HepG2 (cell line): ENCODE data around the gene POLDIP3. TPM values are rescaled to one million over a fixed set of nuclear protein-coding genes. Genes with fewer than 3 reads are reported as not detected.

Experiments used
- ATF1 ChIP-seq: IDR thresholded peaks from 2 replicates; pipeline ENCODE4 v1.6.1; 2016; ENCODE audit warnings: mild to moderate bottlenecking, control low read depth
- HNRNPH1 ChIP-seq: fragments of 200-400 bp; formaldehyde crosslinking; optimal IDR thresholded peaks from 2 replicates; pipeline ENCODE3; 2017; ENCODE audit warnings: mild to moderate bottlenecking, low read depth, low read length
- KLF15 ChIP-seq: sonication (generic); formaldehyde crosslinking; IDR thresholded peaks from 2 replicates; pipeline ENCODE4 v1.8.1; 2023; ENCODE audit warnings: borderline replicate concordance, mild to moderate bottlenecking, inconsistent platforms, missing genetic modification reagents, mixed read lengths
- LCORL ChIP-seq, 2 experiments: fragments of 450-650 bp in 1 of 2; sonication (generic) in 1 of 2; formaldehyde crosslinking in 1 of 2; IDR thresholded peaks; 2 replicates each; pipeline versions ENCODE4 v1.5.0 to v1.6.1; 2017 to 2020; ENCODE audit warnings: antibody characterized with exemption in 1 of 2, missing genetic modification reagents in 1 of 2
- MLLT10 ChIP-seq: sonication (generic); formaldehyde crosslinking; IDR thresholded peaks from 2 replicates; pipeline ENCODE4 v1.4.0; 2020; ENCODE audit warnings: missing genetic modification reagents
- NCOR1 ChIP-seq: fragments of 200-600 bp; sonication (generic); IDR thresholded peaks from 2 replicates; pipeline ENCODE4 v1.7.0; 2017; ENCODE audit warnings: antibody characterized with exemption, low read length, borderline replicate concordance
- U2AF1 ChIP-seq: fragments of 200-400 bp; formaldehyde crosslinking; optimal IDR thresholded peaks from 2 replicates; pipeline ENCODE3; 2017; ENCODE audit warnings: mild to moderate bottlenecking, low read depth, low read length
- YEATS2 ChIP-seq: sonication (generic); formaldehyde crosslinking; IDR thresholded peaks from 2 replicates; pipeline ENCODE4 v1.4.0; 2020; ENCODE audit warnings: missing genetic modification reagents, borderline replicate concordance
- ZFP37 ChIP-seq: sonication (generic); formaldehyde crosslinking; IDR thresholded peaks from 2 replicates; pipeline ENCODE4 v1.4.0; 2020; ENCODE audit warnings: missing genetic modification reagents, borderline replicate concordance
- ZNF782 ChIP-seq: sonication (generic); formaldehyde crosslinking; IDR thresholded peaks from 2 replicates; pipeline ENCODE4 v1.4.0; 2020; ENCODE audit warnings: missing genetic modification reagents, mild to moderate bottlenecking, borderline replicate concordance
- polyA plus RNA-seq, 8 experiments: library from polyadenylated mRNA; depleted of rRNA in 3 of 8; stranded (reverse) in 7 of 8; unstranded in 1 of 8; fragments of >200 nt; fragmentation: Illumina TruSeq in 4 of 8; extraction: Trizol in 4 of 8; gene quantifications; 2 replicates each; pipeline versions ENCODE4 v1.2.1 to v1.2.3, GENCODE V29; 2011 to 2016; ENCODE audit warnings: low read depth in 4 of 8, missing spikeins in 1 of 8, mixed read lengths in 1 of 8; ENCODE audit not compliant: insufficient read depth in 1 of 8
- total RNA-seq, 5 experiments: library from RNA; depleted of rRNA; stranded (reverse); fragments of >200 nt; fragmentation: Illumina TruSeq; extraction: Trizol; gene quantifications; 2 replicates each; pipeline ENCODE4 v1.2.3, GENCODE V29; 2016; ENCODE audit warnings: low read depth in 1 of 5
- TF ChIP-seq, protein P1 (sequence below): sonication (generic); formaldehyde crosslinking; IDR thresholded peaks from 2 replicates; pipeline ENCODE4 v1.4.0; 2020; ENCODE audit warnings: missing genetic modification reagents
- TF ChIP-seq, protein P2 (sequence below): IDR thresholded peaks from 2 replicates; pipeline ENCODE4 v1.6.1; 2016; ENCODE audit warnings: missing compliant biosample characterization, missing genetic modification reagents, borderline replicate concordance
- TF ChIP-seq, protein P3 (sequence below): sonication (generic); formaldehyde crosslinking; IDR thresholded peaks from 2 replicates; pipeline ENCODE4 v1.5.1; 2020; ENCODE audit warnings: missing genetic modification reagents, mild to moderate bottlenecking, borderline replicate concordance
- TF ChIP-seq, protein P4 (sequence below): sonication (generic); formaldehyde crosslinking; conservative IDR thresholded peaks from 2 replicates; pipeline ENCODE4 v1.8.0; 2022; ENCODE audit warnings: low read depth, missing genetic modification reagents
- TF ChIP-seq, protein P5 (sequence below): sonication (generic); formaldehyde crosslinking; IDR thresholded peaks from 2 replicates; pipeline ENCODE4 v1.5.1; 2020; ENCODE audit warnings: mild to moderate bottlenecking, missing genetic modification reagents, moderate library complexity
- TF ChIP-seq, protein P6 (sequence below): sonication (generic); formaldehyde crosslinking; IDR thresholded peaks from 2 replicates; pipeline ENCODE4 v1.5.1; 2020; ENCODE audit warnings: mild to moderate bottlenecking, missing genetic modification reagents, borderline replicate concordance

The POLDIP3 gene
- total and polyA plus RNA-seq, 2 of the 13 experiments (the other 11 are each of a cell fraction or from before 2014, with no cell fraction given), result 45.8 to 47.4 TPM

DNA sequence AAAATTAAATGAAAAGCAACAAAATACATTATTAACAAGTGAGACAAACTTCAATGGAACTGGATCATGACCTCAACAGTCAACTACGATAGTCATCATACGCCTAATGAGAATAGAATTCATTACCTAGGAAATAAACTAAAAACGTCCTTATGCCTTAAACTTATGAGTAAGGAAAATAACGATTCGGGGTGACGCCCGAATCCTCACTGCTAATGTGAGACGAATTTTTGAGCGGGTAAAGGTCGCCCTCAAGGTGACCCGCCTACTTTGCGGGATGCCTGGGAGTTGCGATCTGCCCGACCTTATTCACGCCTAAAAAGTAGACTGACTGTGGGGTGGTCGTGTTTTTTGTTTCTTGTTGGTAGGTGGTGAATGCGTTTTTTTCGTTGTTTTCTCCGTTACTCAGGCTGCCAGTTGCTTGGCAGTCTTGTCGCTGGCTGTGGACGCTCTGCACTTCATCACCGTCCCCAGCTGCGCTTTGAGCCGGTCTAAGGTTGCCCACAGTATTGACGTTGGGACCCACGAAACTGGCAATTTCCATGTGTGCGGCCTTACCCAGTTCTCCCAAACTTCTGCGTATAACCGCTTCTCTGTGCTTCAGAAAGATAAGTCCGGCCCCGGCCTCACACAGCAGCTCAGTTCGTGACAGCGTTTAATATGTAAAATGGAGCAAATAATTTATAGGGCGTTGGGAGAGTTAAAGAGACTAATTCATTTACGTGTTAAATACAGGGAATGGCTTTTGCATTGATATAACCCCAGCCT lies 593 bp upstream of the POLDIP3 start (continued):
- TF ChIP-seq, protein P1, sequence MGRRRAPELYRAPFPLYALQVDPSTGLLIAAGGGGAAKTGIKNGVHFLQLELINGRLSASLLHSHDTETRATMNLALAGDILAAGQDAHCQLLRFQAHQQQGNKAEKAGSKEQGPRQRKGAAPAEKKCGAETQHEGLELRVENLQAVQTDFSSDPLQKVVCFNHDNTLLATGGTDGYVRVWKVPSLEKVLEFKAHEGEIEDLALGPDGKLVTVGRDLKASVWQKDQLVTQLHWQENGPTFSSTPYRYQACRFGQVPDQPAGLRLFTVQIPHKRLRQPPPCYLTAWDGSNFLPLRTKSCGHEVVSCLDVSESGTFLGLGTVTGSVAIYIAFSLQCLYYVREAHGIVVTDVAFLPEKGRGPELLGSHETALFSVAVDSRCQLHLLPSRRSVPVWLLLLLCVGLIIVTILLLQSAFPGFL, result 0 out of 2 replicates have a peak, but pooled peaks have one; percentile 31
- TF ChIP-seq, protein P2, sequence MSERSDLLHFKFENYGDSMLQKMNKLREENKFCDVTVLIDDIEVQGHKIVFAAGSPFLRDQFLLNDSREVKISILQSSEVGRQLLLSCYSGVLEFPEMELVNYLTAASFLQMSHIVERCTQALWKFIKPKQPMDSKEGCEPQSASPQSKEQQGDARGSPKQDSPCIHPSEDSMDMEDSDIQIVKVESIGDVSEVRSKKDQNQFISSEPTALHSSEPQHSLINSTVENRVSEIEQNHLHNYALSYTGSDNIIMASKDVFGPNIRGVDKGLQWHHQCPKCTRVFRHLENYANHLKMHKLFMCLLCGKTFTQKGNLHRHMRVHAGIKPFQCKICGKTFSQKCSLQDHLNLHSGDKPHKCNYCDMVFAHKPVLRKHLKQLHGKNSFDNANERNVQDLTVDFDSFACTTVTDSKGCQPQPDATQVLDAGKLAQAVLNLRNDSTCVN (CRISPR knock-in tag), result no peak
- TF ChIP-seq ZNF782 (peak; percentile 87; the same call in 1 of the 2 replicates), KLF15 (CRISPR knock-in tag) (no peak; the same call in 1 of the 2 replicates), NCOR1 (peak; percentile 48; the same call in 1 of the 2 replicates), YEATS2 (peak; percentile 51; the same call in 1 of the 2 replicates), MLLT10 (CRISPR knock-in tag) (no peak), ZFP37 (CRISPR knock-in tag) (peak; percentile 24; the same call in 1 of the 2 replicates), ATF1 (peak; percentile 78), U2AF1 (peak; percentile 88), LCORL (IDR thresholded peaks at IDR 0.05) (peak; percentile 55; the same call in 1 of the 2 replicates), LCORL (CRISPR knock-in tag; IDR thresholded peaks at IDR 0.05) (peak; percentile 60; the same call in 1 of the 2 replicates), HNRNPH1 (peak; percentile 91)
- TF ChIP-seq, protein P3, sequence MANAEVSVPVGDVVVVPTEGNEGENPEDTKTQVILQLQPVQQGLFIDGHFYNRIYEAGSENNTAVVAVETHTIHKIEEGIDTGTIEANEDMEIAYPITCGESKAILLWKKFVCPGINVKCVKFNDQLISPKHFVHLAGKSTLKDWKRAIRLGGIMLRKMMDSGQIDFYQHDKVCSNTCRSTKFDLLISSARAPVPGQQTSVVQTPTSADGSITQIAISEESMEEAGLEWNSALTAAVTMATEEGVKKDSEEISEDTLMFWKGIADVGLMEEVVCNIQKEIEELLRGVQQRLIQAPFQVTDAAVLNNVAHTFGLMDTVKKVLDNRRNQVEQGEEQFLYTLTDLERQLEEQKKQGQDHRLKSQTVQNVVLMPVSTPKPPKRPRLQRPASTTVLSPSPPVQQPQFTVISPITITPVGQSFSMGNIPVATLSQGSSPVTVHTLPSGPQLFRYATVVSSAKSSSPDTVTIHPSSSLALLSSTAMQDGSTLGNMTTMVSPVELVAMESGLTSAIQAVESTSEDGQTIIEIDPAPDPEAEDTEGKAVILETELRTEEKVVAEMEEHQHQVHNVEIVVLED (CRISPR knock-in tag), result peak; percentile 73; the same call in 1 of the 2 replicates
- TF ChIP-seq, protein P4, sequence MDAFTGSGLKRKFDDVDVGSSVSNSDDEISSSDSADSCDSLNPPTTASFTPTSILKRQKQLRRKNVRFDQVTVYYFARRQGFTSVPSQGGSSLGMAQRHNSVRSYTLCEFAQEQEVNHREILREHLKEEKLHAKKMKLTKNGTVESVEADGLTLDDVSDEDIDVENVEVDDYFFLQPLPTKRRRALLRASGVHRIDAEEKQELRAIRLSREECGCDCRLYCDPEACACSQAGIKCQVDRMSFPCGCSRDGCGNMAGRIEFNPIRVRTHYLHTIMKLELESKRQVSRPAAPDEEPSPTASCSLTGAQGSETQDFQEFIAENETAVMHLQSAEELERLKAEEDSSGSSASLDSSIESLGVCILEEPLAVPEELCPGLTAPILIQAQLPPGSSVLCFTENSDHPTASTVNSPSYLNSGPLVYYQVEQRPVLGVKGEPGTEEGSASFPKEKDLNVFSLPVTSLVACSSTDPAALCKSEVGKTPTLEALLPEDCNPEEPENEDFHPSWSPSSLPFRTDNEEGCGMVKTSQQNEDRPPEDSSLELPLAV (CRISPR knock-in tag), result peak; percentile 85
- TF ChIP-seq, protein P5, sequence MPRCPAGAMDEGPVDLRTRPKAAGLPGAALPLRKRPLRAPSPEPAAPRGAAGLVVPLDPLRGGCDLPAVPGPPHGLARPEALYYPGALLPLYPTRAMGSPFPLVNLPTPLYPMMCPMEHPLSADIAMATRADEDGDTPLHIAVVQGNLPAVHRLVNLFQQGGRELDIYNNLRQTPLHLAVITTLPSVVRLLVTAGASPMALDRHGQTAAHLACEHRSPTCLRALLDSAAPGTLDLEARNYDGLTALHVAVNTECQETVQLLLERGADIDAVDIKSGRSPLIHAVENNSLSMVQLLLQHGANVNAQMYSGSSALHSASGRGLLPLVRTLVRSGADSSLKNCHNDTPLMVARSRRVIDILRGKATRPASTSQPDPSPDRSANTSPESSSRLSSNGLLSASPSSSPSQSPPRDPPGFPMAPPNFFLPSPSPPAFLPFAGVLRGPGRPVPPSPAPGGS (CRISPR knock-in tag), result no peak; the same call in 1 of the 2 replicates
- TF ChIP-seq, protein P6, sequence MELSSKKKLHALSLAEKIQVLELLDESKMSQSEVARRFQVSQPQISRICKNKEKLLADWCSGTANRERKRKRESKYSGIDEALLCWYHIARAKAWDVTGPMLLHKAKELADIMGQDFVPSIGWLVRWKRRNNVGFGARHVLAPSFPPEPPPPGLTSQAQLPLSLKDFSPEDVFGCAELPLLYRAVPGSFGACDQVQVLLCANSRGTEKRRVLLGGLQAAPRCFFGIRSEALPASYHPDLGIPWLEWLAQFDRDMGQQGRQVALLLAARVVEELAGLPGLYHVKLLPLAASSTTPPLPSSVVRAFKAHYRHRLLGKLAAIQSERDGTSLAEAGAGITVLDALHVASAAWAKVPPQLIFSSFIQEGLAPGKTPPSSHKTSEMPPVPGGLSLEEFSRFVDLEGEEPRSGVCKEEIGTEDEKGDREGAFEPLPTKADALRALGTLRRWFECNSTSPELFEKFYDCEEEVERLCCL (CRISPR knock-in tag), result peak; percentile 89; the same call in 1 of the 2 replicates
